Subcutaneous abdominal adipose tissue (tissue), 5 donors: ENCODE results near the gene TBC1D17.

ENCODE experiments used
- H3K27ac ChIP-seq: one replicate; pipeline ENCODE4 v1.7.0; 2013; ENCODE audit warnings: low read depth, mild to moderate bottlenecking, inconsistent platforms, low read length, moderate library complexity
- H3K27me3 ChIP-seq, 5 donors: one replicate each; pipeline ENCODE4 v1.7.0; 2013; ENCODE audit warnings: low read length in 5 of 5, inconsistent platforms in 1 of 5; ENCODE audit not compliant: control insufficient read depth in 5 of 5, insufficient read depth in 4 of 5
- H3K36me3 ChIP-seq, 5 donors: one replicate each; pipeline ENCODE4 v1.7.0; 2013; ENCODE audit warnings: low read length in 5 of 5; ENCODE audit not compliant: control insufficient read depth in 5 of 5, insufficient read depth in 5 of 5
- H3K4me1 ChIP-seq, 5 donors: one replicate each; pipeline ENCODE4 v1.7.0; 2013; ENCODE audit warnings: low read length in 5 of 5, mild to moderate bottlenecking in 3 of 5, moderate library complexity in 1 of 5; ENCODE audit not compliant: control insufficient read depth in 5 of 5, insufficient read depth in 5 of 5
- H3K4me3 ChIP-seq, 5 donors: one replicate each; pipeline ENCODE4 v1.7.0; 2013; ENCODE audit warnings: low read length in 5 of 5, low read depth in 1 of 5
- H3K9ac ChIP-seq, 5 donors: one replicate each; pipeline ENCODE4 v1.7.0; 2013; ENCODE audit warnings: low read length in 5 of 5, mild to moderate bottlenecking in 4 of 5, moderate library complexity in 3 of 5
- H3K9me3 ChIP-seq, 5 donors: one replicate each; pipeline ENCODE4 v1.7.0; 2013; ENCODE audit warnings: low read length in 5 of 5; ENCODE audit not compliant: control insufficient read depth in 5 of 5
- donor health status: healthy.
- donor health status: healthy.
- donor health status: healthy.
- donor health status: healthy.
- donor health status: healthy.

The TBC1D17 gene

GRCh38 chr19:49847731-49848696, 29.5 kb upstream of the TBC1D17 start:
- H3K9ac ChIP-seq: no peak overlapping the region
- H3K4me1 ChIP-seq: peaks cover 6 to 25% (median 19%) of the 10 kb centered on the region in 5 donors
- peaks cover 0 to 7% (median 3%) of the 10 kb centered on the region in 5 donors for H3K9me3 ChIP-seq
- H3K27me3 ChIP-seq: no peaks in the 10 kb centered on the region
- H3K27ac ChIP-seq: no peak overlapping the region
- no peaks in the 10 kb centered on the region for H3K36me3 ChIP-seq
- H3K4me3 ChIP-seq: no peak overlapping the region

- Histone ChIP-seq H3K36me3 (no peaks in the 10 kb centered on the region), H3K4me3 (no peak overlapping the region), H3K9me3 (peaks cover 0 to 7% (median 3%) of the 10 kb centered on the region in 5 donors), H3K4me1 (peaks cover 6 to 30% (median 25%) of the 10 kb centered on the region in 5 donors), H3K9ac (no peak overlapping the region), H3K27ac (no peak overlapping the region), H3K27me3 (no peaks in the 10 kb centered on the region)
These were observed 28.6 kb upstream of the TBC1D17 start for GRCh38 chr19:49848938-49849337.

- Histone ChIP-seq H3K36me3 (peaks cover 0 to 7% (median 3%) of the 10 kb centered on the region in 5 donors), H3K4me1 (peaks cover 6 to 36% (median 27%) of the 10 kb centered on the region in 5 donors), H3K4me3 (peak overlapping the region; percentile 23 to 95 (median 84)), H3K9ac (peak overlapping the region in 3 of 5 donors; percentile 21 to 98 (median 91)), H3K27ac (peak overlapping the region; percentile 98), H3K9me3 (peaks cover 0 to 7% (median 3%) of the 10 kb centered on the region in 5 donors), H3K27me3 (no peaks in the 10 kb centered on the region)
These were observed 27.9 kb upstream of the TBC1D17 start for GRCh38 chr19:49849433-49850220.

GRCh38 chr19:49850221-49850486, 27.3 kb upstream of the TBC1D17 start:
- Histone ChIP-seq H3K27ac (peak overlapping the region; percentile 98), H3K4me3 (peak overlapping the region; percentile 23 to 95 (median 84)), H3K9ac (peak overlapping the region in 4 of 5 donors; percentile 21 to 98 (median 90)), H3K36me3 (peaks cover 0 to 12% (median 8%) of the 10 kb centered on the region in 5 donors), H3K4me1 (peaks cover 6 to 36% (median 27%) of the 10 kb centered on the region in 5 donors), H3K9me3 (peaks cover 0 to 7% (median 3%) of the 10 kb centered on the region in 5 donors), H3K27me3 (no peaks in the 10 kb centered on the region)

- H3K4me1 ChIP-seq: peaks cover 6 to 38% (median 27%) of the 10 kb centered on the region in 5 donors
- H3K9ac ChIP-seq: peak within 1 kb of the TSS; percentile 68 to 99 (median 91)
- H3K4me3 ChIP-seq: peak within 1 kb of the TSS; percentile 73 to 95 (median 84)
- H3K9me3 ChIP-seq: peaks cover 0 to 7% (median 3%) of the 10 kb centered on the region in 5 donors
- no peaks in the 10 kb centered on the region for H3K27me3 ChIP-seq
- peaks cover 0 to 18% (median 12%) of the 10 kb centered on the region in 5 donors for H3K36me3 ChIP-seq
- peak within 1 kb of the TSS; percentile 98 for H3K27ac ChIP-seq
These were observed 26.8 kb upstream of the TBC1D17 start, which contains the start of gene PTOV1 for GRCh38 chr19:49850487-49851342. Gene PTOV1 (plus strand): TSS chr19:49851159.

GRCh38 chr19:49851456-49852259, 25.8 kb upstream of the TBC1D17 start:
- Histone ChIP-seq H3K4me1 (peaks cover 6 to 39% (median 27%) of the 10 kb centered on the region in 5 donors), H3K9ac (peak overlapping the region; percentile 14 to 99 (median 62)), H3K27ac (peak overlapping the region; percentile 30), H3K36me3 (peaks cover 0 to 25% (median 22%) of the 10 kb centered on the region in 5 donors), H3K9me3 (peaks cover 0 to 7% (median 3%) of the 10 kb centered on the region in 5 donors), H3K4me3 (peak overlapping the region; percentile 73 to 95 (median 84)), H3K27me3 (no peaks in the 10 kb centered on the region)

- peak overlapping the region; percentile 68 to 95 (median 81) for H3K4me3 ChIP-seq
- H3K27ac ChIP-seq: no peak overlapping the region
- peaks cover 0 to 36% (median 31%) of the 10 kb centered on the region in 5 donors for H3K36me3 ChIP-seq
- H3K27me3 ChIP-seq: no peaks in the 10 kb centered on the region
- peaks cover 6 to 39% (median 27%) of the 10 kb centered on the region in 5 donors for H3K4me1 ChIP-seq
- peaks cover 0 to 7% (median 3%) of the 10 kb centered on the region in 5 donors for H3K9me3 ChIP-seq
- H3K9ac ChIP-seq: peak overlapping the region in 2 of 5 donors; percentile 2 to 14
These were observed 24.8 kb upstream of the TBC1D17 start for GRCh38 chr19:49852631-49853126.

- Histone ChIP-seq H3K9me3 (peaks cover 0 to 7% (median 3%) of the 10 kb centered on the region in 5 donors), H3K4me1 (peaks cover 6 to 39% (median 27%) of the 10 kb centered on the region in 5 donors), H3K9ac (peak overlapping the region in 1 of 5 donors; percentile 35), H3K36me3 (peaks cover 0 to 48% (median 43%) of the 10 kb centered on the region in 5 donors), H3K27ac (peak overlapping the region; percentile 16), H3K4me3 (no peak overlapping the region), H3K27me3 (no peaks in the 10 kb centered on the region)
These were observed 23.6 kb upstream of the TBC1D17 start for GRCh38 chr19:49853852-49854377.
